ENCODE measurements around the gene KATNIP.
A peak's percentile ranks its signal among the peaks of the same experiment; 100 is the strongest.

Gene KATNIP

GRCh38 chr16:27571433-27572326, 21.7 kb downstream of the KATNIP start:
- no peak for DNase-seq (ENCODE audit: low read depth)
- no peak overlapping the region for H3K4me3 ChIP-seq (ENCODE audit: control insufficient read depth, low read depth, low read length)
- no peak for TF ChIP-seq CTCF (conservative IDR thresholded peaks at IDR 0.05; ENCODE audit: control insufficient read depth, insufficient read depth, low read depth, low read length)

GRCh38 chr16:27572711-27573110, 22.8 kb downstream of the KATNIP start:
- TF ChIP-seq CTCF (conservative IDR thresholded peaks at IDR 0.05; ENCODE audit: control insufficient read depth, insufficient read depth, low read depth, low read length): no peak
- peak; percentile 69 for DNase-seq (ENCODE audit: low read depth)
- H3K4me3 ChIP-seq (ENCODE audit: control insufficient read depth, low read depth, low read length): no peak overlapping the region

GRCh38 chr16:27576729-27577128, 26.8 kb downstream of the KATNIP start:
- DNase-seq (ENCODE audit: low read depth): no peak
- TF ChIP-seq CTCF (conservative IDR thresholded peaks at IDR 0.05; ENCODE audit: control insufficient read depth, insufficient read depth, low read depth, low read length): no peak
- no peak overlapping the region for H3K4me3 ChIP-seq (ENCODE audit: control insufficient read depth, low read depth, low read length)

GRCh38 chr16:27579087-27579980, 29.4 kb downstream of the KATNIP start:
- DNase-seq (ENCODE audit: low read depth): peak; percentile 25
- no peak overlapping the region for H3K4me3 ChIP-seq (ENCODE audit: control insufficient read depth, low read depth, low read length)

GRCh38 chr16:27582883-27583282, 32.9 kb downstream of the KATNIP start:
- TF ChIP-seq CTCF (conservative IDR thresholded peaks at IDR 0.05; ENCODE audit: control insufficient read depth, insufficient read depth, low read depth, low read length): no peak
- H3K4me3 ChIP-seq (ENCODE audit: control insufficient read depth, low read depth, low read length): no peak overlapping the region
- DNase-seq (ENCODE audit: low read depth): no peak

More at GRCh38 chr16:27579087-27579980, 29.4 kb downstream of the KATNIP start:
- no peak for TF ChIP-seq CTCF (conservative IDR thresholded peaks at IDR 0.05; ENCODE audit: control insufficient read depth, insufficient read depth, low read depth, low read length)

- no peak for DNase-seq (ENCODE audit: low read depth)
- no peak for TF ChIP-seq CTCF (conservative IDR thresholded peaks at IDR 0.05; ENCODE audit: control insufficient read depth, insufficient read depth, low read depth, low read length)
- no peak overlapping the region for H3K4me3 ChIP-seq (ENCODE audit: control insufficient read depth, low read depth, low read length)
These were observed 33.7 kb downstream of the KATNIP start for GRCh38 chr16:27583634-27584033.

Measured in fibroblast of mammary gland (primary cell).